Left ventricle myocardium inferior (tissue), 1 donor: ENCODE results near the gene TRAPPC14. TPM values are rescaled to one million over a fixed set of nuclear protein-coding genes. Genes with fewer than 3 reads are reported as not detected.
A peak's percentile ranks its signal among the peaks of the same experiment; 100 is the strongest.
"Not testable (repeated sequence)": the region's sequence is repeated elsewhere in the genome, so short reads cannot be mapped to it uniquely, and the experiment has no call there.

ENCODE experiments used
- DNase-seq: peaks from one replicate; pipeline ENCODE4 v3.0.0-alpha.2; 2020
- H3K27ac ChIP-seq: fragments of 200-600 bp; replicated peaks from 2 replicates; pipeline ENCODE4 v1.8.0; 2021
- H3K27me3 ChIP-seq: fragments of 200-600 bp; 2 replicates; pipeline ENCODE4 v1.8.0; 2021; ENCODE audit warnings: low read depth
- H3K36me3 ChIP-seq: fragments of 200-600 bp; 2 replicates; pipeline ENCODE4 v1.8.0; 2021
- H3K4me1 ChIP-seq: fragments of 200-600 bp; 2 replicates; pipeline ENCODE4 v1.8.0; 2021
- H3K4me3 ChIP-seq: fragments of 200-600 bp; 2 replicates; pipeline ENCODE4 v1.8.0; 2021; ENCODE audit warnings: mild to moderate bottlenecking, moderate library complexity
- H3K9me3 ChIP-seq: fragments of 200-600 bp; replicated peaks from 2 replicates; pipeline ENCODE4 v1.8.0; 2021
- CTCF ChIP-seq: fragments of 200-600 bp; IDR thresholded peaks from 2 replicates; pipeline ENCODE4 v1.8.0; 2021; ENCODE audit warnings: antibody characterized with exemption, mild to moderate bottlenecking, borderline replicate concordance
- intact Hi-C: fragments of 100-400 bp; cut with micrococcal nuclease; formaldehyde crosslinking; loops from one replicate; pipeline ENCODE4 v1.11.0; 2022
- long read RNA-seq: library from polyadenylated mRNA; unstranded; transcript quantifications from one replicate; pipeline ENCODE4 v2.0.0, GENCODE V29; 2021
- total RNA-seq: library from RNA; stranded (reverse); fragmentation: NEBNext Ultra II Directional; extraction: Animal tissue kit (Norgen Biotek cat#: 25700); gene quantifications from one replicate; pipeline ENCODE4 v1.2.1, GENCODE V29; 2021
- donor health status: DM: no; HTN: yes; CAD: no; lungs with severe emphysema.

TRAPPC14 gene
- 7.1 TPM for total RNA-seq
- long read RNA-seq, partial matches to known transcripts, result 4 of 13 reads
- long read RNA-seq, other reads (novel, unspliced or antisense), result 5 of 13 reads

GRCh38 chr7:100158229-100159098 lies at the start of gene TRAPPC14:
Gene TRAPPC14, minus strand, starts transcription at chr7:100158723. Its CDS starts 224 bp downstream, at chr7:100158499.
- TF ChIP-seq CTCF, result no peak
- H3K36me3 ChIP-seq, result peaks cover 33% of the 10 kb centered on the region
- intact Hi-C loops, result no loop called here
- H3K4me1 ChIP-seq, result peaks cover 26% of the 10 kb centered on the region
- H3K9me3 ChIP-seq, result no peaks in the 10 kb centered on the region
- H3K27ac ChIP-seq, result peak within 1 kb of the TSS; percentile 87
- peak within 1 kb of the TSS; percentile 95 for H3K4me3 ChIP-seq
- DNase-seq, result peak; percentile 95
- no peaks in the 10 kb centered on the region for H3K27me3 ChIP-seq

- no peaks in the 10 kb centered on the region for H3K36me3 ChIP-seq
- no peak overlapping the region for H3K4me3 ChIP-seq
- DNase-seq, result no peak
- no peaks in the 10 kb centered on the region for H3K9me3 ChIP-seq
- no peak overlapping the region for H3K27ac ChIP-seq
- intact Hi-C loops, result no loop called here
- peaks cover 12% of the 10 kb centered on the region for H3K27me3 ChIP-seq
- TF ChIP-seq CTCF, result no peak
- no peaks in the 10 kb centered on the region for H3K4me1 ChIP-seq
Observed at GRCh38 chr7:100204454-100204853, 45.9 kb upstream of the TRAPPC14 start.

GRCh38 chr7:100200693-100201092 lies 42.2 kb upstream of the TRAPPC14 start:
- Histone ChIP-seq H3K4me3 (no peak overlapping the region), H3K4me1 (no peaks in the 10 kb centered on the region), H3K27me3 (peaks cover 13% of the 10 kb centered on the region), H3K27ac (no peak overlapping the region), H3K9me3 (no peaks in the 10 kb centered on the region), H3K36me3 (no peaks in the 10 kb centered on the region)
- intact Hi-C loops, result no loop called here
- no peak for DNase-seq
- TF ChIP-seq CTCF, result no peak

- H3K4me1 ChIP-seq, result no peaks in the 10 kb centered on the region
- intact Hi-C loops, result no loop called here
- no peak overlapping the region for H3K4me3 ChIP-seq
- no peaks in the 10 kb centered on the region for H3K36me3 ChIP-seq
- no peaks in the 10 kb centered on the region for H3K9me3 ChIP-seq
- TF ChIP-seq CTCF, result no peak
- H3K27ac ChIP-seq, result no peak overlapping the region
- H3K27me3 ChIP-seq, result peaks cover 13% of the 10 kb centered on the region
- no peak for DNase-seq
Observed at GRCh38 chr7:100198266-100198665, 39.7 kb upstream of the TRAPPC14 start.

GRCh38 chr7:100195901-100196322 lies 37.4 kb upstream of the TRAPPC14 start:
- H3K9me3 ChIP-seq, H3K4me3 ChIP-seq, intact Hi-C loops, H3K27ac ChIP-seq, H3K36me3 ChIP-seq, H3K4me1 ChIP-seq, DNase-seq: not testable (repeated sequence)
- peaks cover 13% of the 10 kb centered on the region for H3K27me3 ChIP-seq

GRCh38 chr7:100195222-100195621 lies 36.7 kb upstream of the TRAPPC14 start:
- H3K9me3 ChIP-seq, result no peaks in the 10 kb centered on the region
- DNase-seq, result no peak
- peaks cover 8% of the 10 kb centered on the region for H3K27me3 ChIP-seq
- no peak overlapping the region for H3K4me3 ChIP-seq
- no peak for TF ChIP-seq CTCF
- H3K4me1 ChIP-seq, result no peaks in the 10 kb centered on the region
- no peaks in the 10 kb centered on the region for H3K36me3 ChIP-seq
- intact Hi-C loops, result no loop called here
- no peak overlapping the region for H3K27ac ChIP-seq
